ENCODE data around the gene LRCOL1. TPM values are rescaled to one million over a fixed set of nuclear protein-coding genes. Genes with fewer than 3 reads are reported as not detected.

Gene LRCOL1
- not detected in 2 replicates for total RNA-seq

DNA sequence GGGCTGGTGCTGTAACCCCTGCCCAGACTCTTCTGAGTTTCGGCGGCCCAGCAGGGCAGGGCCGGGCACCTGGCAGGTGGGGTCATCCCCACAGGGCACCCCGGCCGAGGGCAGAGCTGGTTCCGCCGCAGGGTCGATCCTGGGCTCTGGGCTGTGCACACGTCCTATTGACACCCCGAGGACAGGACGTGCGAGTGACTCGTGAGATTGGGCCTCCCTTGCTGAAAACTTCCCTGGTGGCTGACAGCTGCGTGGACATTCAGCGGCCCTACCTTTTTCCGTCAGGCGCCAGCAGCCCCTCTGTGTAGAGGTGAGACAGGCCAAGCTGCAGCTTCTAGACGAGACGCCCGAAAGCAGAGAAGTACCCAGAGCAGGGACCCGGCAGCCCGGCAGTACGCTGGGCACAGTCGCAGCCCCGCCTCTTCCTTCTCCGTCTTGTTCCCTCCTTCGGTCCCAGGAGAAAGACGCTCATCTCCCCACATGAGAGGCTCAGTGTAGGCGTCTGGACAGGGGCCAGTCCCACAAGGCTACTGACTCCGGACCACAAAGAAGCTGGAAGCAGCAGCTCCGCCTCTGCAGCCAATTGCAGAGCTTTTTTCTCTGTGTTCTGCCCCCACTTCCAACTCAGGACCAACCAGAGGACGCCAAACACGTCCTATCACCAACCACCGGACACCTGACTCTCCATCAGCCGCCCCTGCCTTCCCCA is at the start of gene LRCOL1:
Gene LRCOL1 (minus strand): TSS at position 532 of the 709 bp plus-strand sequence. CDS start 4,331 bp downstream, outside the sequence.
- no peak for DNase-seq (ENCODE audit: extremely low read depth, low read depth, low spot score)

DNA sequence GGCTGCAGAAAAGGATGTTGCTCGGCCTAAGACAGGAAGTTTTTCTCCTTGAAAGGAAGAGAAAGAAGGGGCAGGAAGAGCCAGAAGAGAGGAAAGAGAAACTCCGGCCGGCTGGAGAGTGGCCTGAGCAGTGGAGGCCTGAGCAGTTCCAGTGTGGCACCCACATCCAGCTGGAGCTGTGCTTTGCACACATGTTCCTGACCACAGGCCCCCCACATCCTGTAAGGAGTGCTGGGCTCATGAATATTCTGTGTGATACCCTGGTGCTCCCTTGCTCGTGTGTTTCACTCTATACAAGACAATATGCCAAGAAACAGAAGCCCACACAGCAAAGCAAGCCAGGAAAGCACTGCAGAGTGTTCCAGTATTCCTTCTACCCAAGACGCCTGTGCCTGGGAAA is 49.7 kb upstream of the LRCOL1 start:
- DNase-seq (ENCODE audit: extremely low read depth, low read depth, low spot score) = no peak

DNA sequence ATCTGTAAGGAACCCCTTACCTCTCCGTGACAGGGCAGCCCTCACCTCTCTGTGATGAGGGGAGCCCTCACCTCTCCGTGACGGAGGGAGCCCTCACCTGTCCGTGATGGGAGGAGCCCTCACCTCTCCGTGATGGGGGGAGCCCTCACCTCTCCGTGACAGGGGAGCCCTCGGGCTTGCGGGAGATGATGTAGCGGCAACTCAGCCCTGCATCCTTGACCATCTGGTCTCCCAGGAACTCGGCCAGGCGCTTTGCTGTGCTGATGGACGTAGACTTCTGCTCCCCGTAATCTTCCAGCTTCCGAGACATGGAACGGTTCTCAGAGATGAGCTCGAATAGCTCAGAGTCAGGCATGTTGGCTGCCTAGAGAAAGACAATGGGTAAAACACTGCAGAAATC is 48.8 kb upstream of the LRCOL1 start:
- no peak for DNase-seq (ENCODE audit: extremely low read depth, low read depth, low spot score)

DNA sequence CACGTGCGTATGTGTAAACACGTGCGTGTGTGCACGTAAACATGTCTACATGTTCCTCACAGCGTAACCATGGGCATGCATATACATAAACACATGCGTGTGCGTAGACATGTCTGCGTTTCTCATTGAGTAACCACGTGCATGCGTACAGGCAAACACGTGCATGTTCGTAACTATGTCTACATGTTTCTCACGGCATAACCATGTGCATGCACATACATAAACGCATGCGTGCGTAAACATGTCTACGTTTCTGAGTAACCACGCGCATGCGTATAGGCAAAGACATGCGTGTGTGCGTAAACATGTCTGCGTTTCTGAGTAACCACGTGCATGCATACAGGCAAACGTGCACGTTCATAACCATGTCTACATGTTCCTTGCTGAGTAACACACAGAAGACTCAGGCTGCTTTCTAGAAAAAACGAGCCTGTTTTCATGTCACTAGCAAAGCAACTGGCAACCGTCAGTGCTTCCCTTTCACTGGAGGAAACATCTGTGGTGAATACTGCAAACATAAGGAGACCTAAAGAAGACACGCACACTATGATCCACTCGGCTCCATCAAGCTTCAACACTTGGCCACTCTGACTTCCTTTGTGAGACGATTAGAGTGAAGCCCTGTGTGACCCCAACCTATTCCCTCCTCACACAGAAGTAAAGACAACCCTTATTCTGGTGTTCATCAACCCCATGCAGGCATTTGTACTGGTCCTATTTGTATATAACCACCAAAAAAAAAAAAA is 47.9 kb upstream of the LRCOL1 start:
- no peak for DNase-seq (ENCODE audit: extremely low read depth, low read depth, low spot score)

DNA sequence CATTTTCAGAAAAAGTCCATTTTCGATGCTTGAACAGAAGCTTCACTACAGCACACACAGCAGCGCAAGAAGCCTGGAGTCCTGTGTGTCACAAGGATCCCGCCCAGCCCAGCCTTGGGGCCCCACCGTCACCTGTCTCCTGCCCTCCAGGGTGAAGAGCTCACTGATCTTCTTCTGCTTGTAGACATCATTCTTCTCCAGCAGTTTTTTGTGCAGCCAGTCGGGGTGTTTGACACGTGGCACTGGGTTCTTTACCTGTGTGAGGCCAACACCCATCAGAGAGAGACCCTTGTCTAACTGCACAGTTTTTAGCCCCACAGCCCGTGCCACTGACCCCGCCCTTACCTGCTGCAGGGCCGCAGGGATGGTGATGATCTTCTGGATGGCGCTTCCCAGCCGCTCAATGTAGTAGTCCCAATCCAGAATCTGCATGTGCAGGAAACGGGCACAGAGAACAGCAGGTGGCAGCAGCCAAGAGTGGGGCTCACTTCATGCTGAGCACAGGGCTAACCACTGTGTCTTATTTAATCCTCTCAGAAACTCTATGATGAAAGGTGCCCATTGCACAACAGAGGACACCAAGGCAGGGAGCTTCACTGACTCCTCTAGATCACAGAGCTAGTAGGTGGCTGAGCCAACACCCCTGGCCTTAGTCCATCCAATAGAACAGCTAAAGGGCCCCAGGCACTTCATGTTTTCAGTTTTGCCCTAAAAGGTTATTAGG is 46.8 kb upstream of the LRCOL1 start:
- DNase-seq (ENCODE audit: extremely low read depth, low read depth, low spot score) = no peak

DNA sequence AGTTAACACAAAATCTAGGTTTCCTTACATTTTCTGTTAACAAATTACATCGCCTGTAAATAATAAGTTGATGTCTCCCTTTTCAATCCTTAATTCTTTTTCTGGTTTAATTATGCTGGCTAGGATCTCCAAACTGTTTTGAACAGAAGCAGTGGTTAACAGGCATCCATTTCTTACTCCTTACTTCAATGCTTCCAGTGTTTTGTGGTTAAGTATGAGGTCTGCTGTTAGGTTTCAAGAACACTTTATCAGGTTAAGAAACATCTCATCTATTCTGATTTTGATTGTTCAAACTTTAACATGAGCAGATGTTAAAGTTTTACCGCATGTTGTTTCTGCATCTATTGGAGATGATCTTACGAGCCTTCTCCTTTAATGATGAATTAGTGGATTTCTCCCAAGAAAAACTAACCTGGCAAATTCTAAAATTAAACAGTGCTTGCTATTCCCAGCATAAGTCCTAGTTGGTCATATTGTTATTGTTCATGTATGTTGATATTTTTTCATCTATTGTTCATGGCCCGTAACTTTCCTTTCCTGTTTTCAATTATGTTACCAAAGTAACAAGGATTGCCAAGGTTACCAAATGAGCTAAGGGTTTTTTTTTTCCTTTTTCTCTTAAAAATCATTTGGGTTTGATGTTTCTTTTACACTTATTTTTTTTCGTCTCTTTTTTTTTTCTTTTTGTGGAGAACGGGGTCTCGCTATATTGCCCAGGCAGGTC is 43.3 kb upstream of the LRCOL1 start:
- DNase-seq (ENCODE audit: extremely low read depth, low read depth, low spot score) = peak; percentile 56

DNA sequence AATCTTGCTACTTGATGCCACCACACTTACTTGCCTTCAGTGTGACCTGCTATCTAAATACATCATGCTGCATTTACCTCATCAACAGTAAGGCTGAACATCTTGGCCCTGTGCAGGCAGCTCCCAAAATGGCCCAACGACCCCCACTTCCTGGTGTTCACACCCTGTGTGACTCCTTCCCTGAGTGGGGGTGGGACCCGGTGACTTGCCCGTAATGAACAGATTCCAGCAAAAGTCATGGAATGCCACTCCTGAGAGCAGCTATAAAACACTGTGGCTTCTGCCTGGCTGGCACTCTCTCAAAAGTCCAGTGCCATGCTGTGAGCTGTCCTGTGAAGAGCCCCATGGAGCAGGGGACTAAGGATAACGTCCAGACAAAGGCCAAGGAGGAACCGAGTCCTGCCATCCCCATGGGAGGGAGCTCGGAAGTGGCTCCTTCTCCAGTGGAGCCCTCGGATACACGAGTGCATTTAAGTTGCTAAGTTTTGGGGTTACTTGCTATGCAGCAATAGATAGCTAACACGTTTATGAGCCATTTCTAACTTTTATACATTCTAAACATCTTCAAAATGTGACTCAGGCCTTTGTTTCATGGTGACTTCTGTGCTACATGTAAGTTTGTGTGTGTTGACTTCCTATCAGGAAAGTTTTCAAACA is 41.2 kb upstream of the LRCOL1 start:
- DNase-seq (ENCODE audit: extremely low read depth, low read depth, low spot score) = no peak

DNA sequence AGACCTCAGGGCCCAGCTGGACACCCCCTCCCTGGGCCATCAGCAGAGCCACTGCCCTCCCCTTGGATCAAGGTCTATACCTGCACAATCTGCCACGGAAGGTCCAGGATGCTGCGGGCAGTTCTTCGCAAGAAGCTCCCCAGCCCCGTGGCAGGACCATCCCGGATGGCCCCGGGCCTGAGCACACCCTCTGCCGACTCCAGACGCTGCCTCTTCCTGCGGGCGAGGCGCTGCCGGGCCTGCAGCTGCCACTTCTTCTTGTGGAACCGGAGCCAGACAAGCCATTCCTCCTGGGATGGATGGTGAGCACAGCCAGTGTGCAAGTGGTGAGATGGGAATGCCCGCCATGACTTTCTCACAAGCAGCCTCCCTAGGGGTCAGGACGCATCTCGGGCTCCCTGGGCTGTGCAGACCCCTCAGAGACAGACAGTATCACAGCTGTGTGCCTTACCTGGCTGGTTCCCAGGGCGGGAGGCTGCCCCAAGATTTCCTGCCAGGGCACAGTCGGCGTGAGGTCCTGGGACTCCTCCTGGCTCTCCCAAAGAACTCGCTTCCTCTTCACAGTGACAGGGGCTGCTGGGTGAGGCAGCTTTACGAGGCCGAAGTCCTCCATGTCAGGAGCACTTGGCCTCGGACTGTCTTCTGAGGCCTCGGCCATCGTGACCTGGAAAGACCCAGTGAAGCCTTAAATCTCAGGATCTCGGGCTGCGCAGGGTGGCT is 39.0 kb upstream of the LRCOL1 start:
- no peak for DNase-seq (ENCODE audit: extremely low read depth, low read depth, low spot score)

DNA sequence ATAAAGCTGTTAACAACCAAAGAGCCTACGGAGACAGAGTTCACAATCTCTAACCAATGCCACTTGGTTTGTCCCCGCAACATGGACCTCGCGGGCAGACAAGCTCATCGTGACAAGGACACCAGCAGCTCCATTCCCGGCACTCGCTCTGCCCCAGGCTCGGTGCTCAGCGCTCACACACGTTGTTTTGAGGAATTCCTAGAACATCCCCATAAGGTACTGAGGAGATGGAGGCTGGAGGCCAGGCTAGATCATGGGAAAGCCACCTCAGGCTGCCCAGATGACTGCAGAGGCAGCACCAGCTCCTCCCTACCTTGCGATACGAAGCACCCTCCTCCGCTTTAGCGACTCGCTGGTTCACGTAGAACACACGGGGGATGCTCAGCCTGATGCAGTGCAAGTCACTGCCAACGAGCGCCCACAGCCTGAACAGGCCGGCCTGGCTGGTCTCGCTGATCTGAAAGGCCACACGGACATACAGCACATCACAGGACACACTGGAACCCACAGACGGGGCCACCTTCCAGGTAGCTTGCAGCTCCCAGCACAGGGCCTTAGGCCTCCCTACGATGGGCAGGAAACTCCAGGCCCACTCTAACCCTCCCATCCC is 38.3 kb upstream of the LRCOL1 start:
- no peak for DNase-seq (ENCODE audit: extremely low read depth, low read depth, low spot score)

DNA sequence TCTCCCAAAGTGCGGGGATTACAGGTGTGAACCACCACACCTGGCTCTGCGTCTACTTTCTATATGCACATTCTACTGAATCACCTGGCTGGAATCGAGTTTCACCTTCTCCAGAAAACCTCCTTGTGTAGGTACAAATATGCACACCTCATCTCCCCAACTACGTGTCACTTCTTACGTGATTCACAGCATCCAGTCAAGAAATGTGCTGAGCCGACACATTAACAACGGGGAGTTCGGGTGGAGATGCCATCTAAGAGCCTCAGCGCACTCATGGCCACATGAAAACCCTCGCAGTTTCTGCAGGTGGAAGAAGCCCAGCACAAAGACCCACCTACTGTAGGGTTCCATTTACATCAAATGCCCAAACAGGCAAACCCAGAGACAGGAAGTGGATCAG is 37.5 kb upstream of the LRCOL1 start:
- DNase-seq (ENCODE audit: extremely low read depth, low read depth, low spot score) = no peak

DNA sequence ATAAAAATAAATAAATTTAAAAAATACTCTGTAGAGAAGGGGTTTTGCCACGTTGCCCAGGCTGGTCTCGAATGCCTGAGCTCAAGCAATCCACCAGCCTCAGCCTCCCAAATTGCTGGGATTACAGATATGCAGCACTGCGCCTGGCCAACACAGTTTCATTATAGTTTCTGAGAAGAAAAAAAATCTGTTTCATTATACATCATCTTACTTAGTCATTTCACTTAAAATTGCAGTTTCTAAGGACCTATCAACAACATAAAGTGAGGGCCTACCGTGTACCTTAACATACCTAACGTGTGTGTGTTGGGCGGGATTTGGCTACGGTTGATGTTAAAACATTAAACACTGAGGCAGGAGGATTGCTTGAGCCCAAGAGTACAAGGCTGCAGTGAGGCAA is 36.5 kb upstream of the LRCOL1 start:
- DNase-seq (ENCODE audit: extremely low read depth, low read depth, low spot score) = no peak

DNA sequence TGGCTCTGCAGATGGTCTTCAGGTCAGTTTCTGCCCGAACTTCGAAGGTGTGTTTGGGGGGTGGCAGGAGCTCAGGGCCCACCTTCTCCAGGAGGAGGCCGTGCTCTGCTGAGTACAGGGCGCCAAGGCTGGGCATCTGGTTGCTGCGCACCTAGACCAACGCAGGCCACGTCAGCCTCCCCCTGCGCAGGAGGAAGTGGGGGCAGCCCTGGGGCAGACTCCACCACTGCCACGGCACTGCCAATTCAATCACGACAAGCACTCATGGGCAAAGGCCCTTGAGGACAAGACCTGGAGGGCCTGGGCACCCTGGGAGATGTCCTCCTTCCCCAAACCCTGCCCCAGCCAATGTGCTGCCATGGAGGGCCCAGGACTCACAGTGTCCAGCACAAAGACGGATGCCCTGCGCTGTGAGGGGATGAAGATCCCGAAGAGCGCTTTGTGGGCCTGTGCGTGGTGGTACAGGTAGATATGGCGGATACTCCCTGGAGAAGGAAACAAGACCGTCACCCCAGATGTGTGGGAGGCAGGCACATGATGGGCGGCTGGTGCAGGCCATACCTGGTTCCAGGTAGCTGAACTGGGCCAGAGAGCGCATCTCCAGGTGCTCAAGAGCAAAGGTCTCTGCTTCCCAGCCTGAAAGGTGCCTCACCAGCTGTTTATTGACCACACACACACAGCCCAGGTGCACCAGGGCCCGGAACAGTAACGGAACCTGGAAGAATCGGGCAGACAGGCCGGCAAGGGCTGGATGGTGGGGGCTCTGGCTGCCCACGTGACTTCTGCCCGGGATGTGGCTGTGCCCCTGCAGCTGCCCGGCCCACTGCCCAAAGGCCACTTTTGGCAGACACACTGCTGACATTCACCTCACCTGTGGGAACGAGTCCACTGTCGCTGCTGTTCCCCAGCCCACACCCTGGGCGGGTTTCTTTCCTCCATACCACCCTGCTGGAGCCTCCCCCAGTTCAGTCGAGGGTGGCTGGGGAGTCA is 32.8 kb upstream of the LRCOL1 start:
- no peak for DNase-seq (ENCODE audit: extremely low read depth, low read depth, low spot score)

DNA sequence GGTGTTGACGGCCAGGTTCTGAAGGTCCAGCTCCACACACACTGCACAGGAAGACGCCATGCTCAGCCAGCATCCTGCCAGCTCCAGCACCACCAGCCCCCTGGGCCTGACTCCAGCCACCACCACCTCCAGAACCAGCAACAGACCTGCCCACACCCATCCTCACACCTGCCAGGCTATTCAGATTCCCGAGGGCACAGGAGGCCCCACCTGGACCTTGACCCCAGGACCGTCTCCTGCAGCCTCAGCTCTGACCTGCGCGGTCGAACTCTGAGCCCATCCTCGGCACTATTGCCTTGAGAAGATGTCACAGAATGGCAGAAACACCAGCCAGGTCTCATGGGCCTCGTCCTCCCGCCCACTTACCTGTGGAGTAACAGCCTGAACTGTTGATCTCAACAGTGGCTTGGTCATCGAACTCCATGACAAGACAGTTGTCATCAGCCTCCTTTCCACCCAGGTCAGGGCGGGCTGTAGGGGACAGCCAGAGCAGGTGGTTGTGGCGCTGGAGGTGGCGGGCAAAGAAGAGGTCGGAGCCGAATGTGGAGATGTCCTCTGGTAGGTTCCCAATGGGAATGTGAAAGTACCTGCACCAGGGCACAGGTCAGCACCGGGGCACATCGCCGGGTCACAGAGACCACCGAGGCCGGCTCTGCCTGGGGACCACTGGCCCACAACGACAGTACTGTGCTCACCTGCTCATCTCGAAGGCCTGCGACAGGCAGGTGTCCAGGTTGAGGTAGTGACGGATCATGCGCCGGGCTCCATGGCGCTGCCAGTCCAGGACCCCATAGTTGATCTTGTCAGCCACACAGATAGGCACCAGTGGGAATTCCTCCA is 31.6 kb upstream of the LRCOL1 start:
- DNase-seq (ENCODE audit: extremely low read depth, low read depth, low spot score) = no peak

DNA sequence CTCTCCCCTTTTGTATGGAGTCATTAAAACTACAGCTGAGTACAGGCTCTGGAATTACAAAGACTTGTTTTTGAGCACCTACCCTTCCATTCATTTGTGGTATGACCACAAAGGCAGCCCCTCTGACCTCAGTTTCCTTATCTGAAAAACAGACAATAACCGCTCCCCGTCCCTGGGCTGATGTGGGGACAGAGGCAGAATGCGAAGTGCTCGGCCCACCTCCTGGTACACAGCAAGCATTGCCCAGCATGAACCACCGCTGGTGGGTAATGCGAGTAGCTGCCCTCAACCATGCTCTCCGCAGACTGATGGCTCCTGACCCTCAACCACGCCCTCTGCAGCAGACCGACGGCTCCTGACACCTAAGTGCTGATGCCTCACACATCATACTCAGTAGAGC is 30.6 kb upstream of the LRCOL1 start:
- DNase-seq (ENCODE audit: extremely low read depth, low read depth, low spot score) = no peak

DNA sequence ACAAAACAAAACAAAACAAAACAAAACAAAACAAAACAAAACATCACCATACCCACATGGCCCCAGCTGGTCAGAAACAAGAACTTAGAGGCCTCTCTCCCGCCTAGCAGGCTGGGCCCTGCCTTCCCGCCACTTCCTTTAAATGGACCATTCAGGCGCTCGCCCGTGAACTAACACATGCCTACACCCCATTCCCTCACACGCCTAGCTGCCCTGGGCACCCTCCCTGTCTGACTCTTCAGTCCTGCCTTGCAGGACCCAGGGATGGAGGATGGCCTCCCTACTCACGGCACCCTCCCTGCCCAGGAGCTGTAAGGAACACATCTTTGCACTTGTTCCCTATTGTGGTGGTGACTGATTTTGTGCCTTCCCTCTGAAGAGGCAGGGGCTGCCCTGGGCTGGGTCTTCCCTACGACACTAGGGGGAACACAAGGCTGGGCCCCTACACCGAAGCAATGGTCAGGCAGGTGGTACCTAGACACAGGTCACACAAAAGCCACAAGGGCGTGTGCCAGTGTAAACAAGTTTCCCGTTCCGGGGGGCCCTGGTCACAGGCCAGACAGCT is 29.7 kb upstream of the LRCOL1 start:
- DNase-seq (ENCODE audit: extremely low read depth, low read depth, low spot score) = no peak

DNA sequence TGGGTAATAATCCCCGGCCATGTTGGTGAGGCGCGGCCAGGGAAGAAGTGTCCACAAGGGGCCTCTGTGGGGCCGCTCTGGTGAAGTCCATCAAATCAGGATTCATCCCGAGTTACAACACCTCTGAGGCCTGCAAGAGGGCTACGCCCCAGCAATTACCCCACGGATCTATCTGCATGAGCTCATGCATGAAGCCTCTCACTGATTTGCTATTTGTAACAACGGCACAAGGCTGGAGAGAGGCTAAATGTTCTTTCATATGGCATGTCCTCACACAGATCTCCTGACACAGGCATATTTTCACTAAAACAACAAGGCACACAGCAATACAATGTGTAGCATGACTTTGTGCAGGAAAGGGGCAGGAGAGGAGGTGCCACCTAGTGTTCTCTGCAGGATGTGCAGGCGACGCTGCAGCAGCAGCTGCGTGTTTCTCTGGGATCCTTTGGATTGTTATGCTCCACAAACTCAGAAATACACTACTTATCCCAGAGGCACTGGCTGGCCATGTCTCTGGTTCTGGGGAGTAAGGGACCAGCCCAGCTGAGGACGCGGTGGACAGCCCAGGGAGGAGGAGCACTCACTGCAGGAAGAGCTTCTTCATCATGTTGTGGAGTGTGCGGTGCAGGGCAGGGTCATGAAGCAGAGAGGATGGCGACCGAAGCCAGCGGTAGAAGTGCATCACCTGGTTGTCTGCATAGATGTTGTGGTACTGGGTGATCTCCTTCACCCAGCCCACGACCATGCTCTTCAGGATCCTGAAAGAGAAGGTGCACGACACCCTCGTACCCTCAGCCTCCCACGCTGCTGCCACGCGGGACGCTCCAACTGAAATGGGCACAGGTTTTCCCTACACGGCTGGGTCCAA is 28.4 kb upstream of the LRCOL1 start:
- no peak for DNase-seq (ENCODE audit: extremely low read depth, low read depth, low spot score)
